B cell (primary cell): ENCODE measurements around the gene RAB31. TPM values are rescaled to one million over a fixed set of nuclear protein-coding genes. Genes with fewer than 3 reads are reported as not detected.

Experiments used
- ATAC-seq: fragments of 200-7000 bp; cut with Tn5 transposase; one replicate; pipeline ENCODE4 v1.10.0; 2021; ENCODE audit warnings: low read depth, mild to moderate bottlenecking, moderate number of reproducible peaks, moderate library complexity
- CTCF ChIA-PET: fragments of 350-600 bp; sonication (Branson Sonifier 250); formaldehyde crosslinking; loops from one replicate; lab custom pipeline; 2021; ENCODE audit warnings: antibody characterized with exemption, inconsistent platforms; lab: Charles Lee
- POLR2A ChIA-PET: fragments of 350-600 bp; sonication (Branson Sonifier 250); formaldehyde crosslinking; loops from one replicate; lab custom pipeline; 2021; ENCODE audit warnings: antibody characterized with exemption; lab: Charles Lee
- DNase-seq: peaks from one replicate; pipeline ENCODE4 v3.0.0; 2013
- H2AFZ ChIP-seq: 2 replicates; pipeline ENCODE4 v1.6.1; 2012; ENCODE audit warnings: mild to moderate bottlenecking, low read depth, low read length; ENCODE audit not compliant: insufficient read depth, poor library complexity, severe bottlenecking
- H3K27ac ChIP-seq, 2 donors: 1 replicate in 1 of 2; 2 replicates in 1 of 2; pipeline ENCODE4 v1.5.1; 2012 to 2013; ENCODE audit warnings: low read length in 2 of 2, mild to moderate bottlenecking in 2 of 2, moderate library complexity in 1 of 2
- H3K27me3 ChIP-seq, 4 experiments: fragments of 200-600 bp in 1 of 4; sonication (generic) in 1 of 4; replicated peaks in 1 of 4; 1 replicate in 2 of 4; 2 replicates in 2 of 4; pipeline versions ENCODE4 v1.6.1 to v1.7.0; 2013 to 2016; ENCODE audit warnings: low read length in 3 of 4, mild to moderate bottlenecking in 2 of 4, mixed read lengths in 1 of 4, moderate library complexity in 1 of 4; ENCODE audit not compliant: insufficient read depth in 4 of 4, control insufficient read depth in 3 of 4; ENCODE audit errors: control extremely low read depth in 1 of 4
- H3K36me3 ChIP-seq, 2 experiments: replicated peaks in 1 of 2; 1 replicate in 1 of 2; 2 replicates in 1 of 2; pipeline versions ENCODE4 v1.6.1 to v1.7.1; 2013; ENCODE audit warnings: low read length in 1 of 2; ENCODE audit not compliant: insufficient read depth in 2 of 2, control insufficient read depth in 1 of 2; ENCODE audit errors: control extremely low read depth in 1 of 2, extremely low read depth in 1 of 2
- H3K4me1 ChIP-seq, 2 donors: fragments of 200-600 bp in 1 of 2; sonication (generic) in 1 of 2; 1 replicate in 1 of 2; 2 replicates in 1 of 2; pipeline versions ENCODE4 v1.5.1 to v1.6.1; 2013 to 2017; ENCODE audit warnings: low read length in 2 of 2; ENCODE audit not compliant: control insufficient read depth in 2 of 2, insufficient read depth in 2 of 2
- H3K4me2 ChIP-seq: replicated peaks from 2 replicates; pipeline ENCODE3; 2012; ENCODE audit warnings: mild to moderate bottlenecking, low read depth, low read length; ENCODE audit not compliant: poor library complexity, severe bottlenecking
- H3K4me3 ChIP-seq, 5 experiments: fragments of 200-600 bp in 1 of 5; sonication (generic) in 1 of 5; 1 replicate in 3 of 5; 2 replicates in 2 of 5; pipeline versions ENCODE4 v1.5.1 to v1.7.0; 2011 to 2016; ENCODE audit warnings: low read length in 4 of 5, mild to moderate bottlenecking in 4 of 5, low read depth in 2 of 5, control low read depth in 1 of 5, moderate library complexity in 1 of 5; ENCODE audit not compliant: insufficient read depth in 1 of 5; ENCODE audit errors: control extremely low read depth in 1 of 5, extremely low read depth in 1 of 5
- H3K79me2 ChIP-seq: fragments of 200-600 bp; sonication (generic); one replicate; pipeline ENCODE4 v1.6.0; 2016; ENCODE audit warnings: low read length; ENCODE audit not compliant: control insufficient read depth, insufficient read depth
- H3K9ac ChIP-seq: fragments of 200-600 bp; sonication (generic); 2 replicates; pipeline ENCODE4 v1.6.1; 2017; ENCODE audit warnings: mild to moderate bottlenecking, low read length, moderate library complexity
- H3K9me3 ChIP-seq, 3 donors: one replicate each; pipeline versions ENCODE4 v1.6.1 to v1.7.1; 2013; ENCODE audit warnings: low read length in 2 of 3; ENCODE audit not compliant: control insufficient read depth in 2 of 3, insufficient read depth in 1 of 3; ENCODE audit errors: control extremely low read depth in 1 of 3
- H4K20me1 ChIP-seq: 2 replicates; pipeline ENCODE4 v1.6.0; 2012; ENCODE audit warnings: mild to moderate bottlenecking, low read length; ENCODE audit not compliant: insufficient read depth, control insufficient read depth, poor library complexity, severe bottlenecking
- H3K27ac Mint-ChIP-seq: one replicate; pipeline ENCODE4 v1.8.0; 2021; ENCODE audit warnings: mixed read lengths
- H3K27me3 Mint-ChIP-seq: one replicate; pipeline ENCODE4 v1.8.0; 2021; ENCODE audit warnings: mixed read lengths
- H3K4me1 Mint-ChIP-seq: one replicate; pipeline ENCODE4 v1.8.0; 2021; ENCODE audit warnings: mixed read lengths
- H3K4me3 Mint-ChIP-seq: one replicate; pipeline ENCODE4 v1.8.0; 2021; ENCODE audit warnings: mixed read lengths
- H3K9me3 Mint-ChIP-seq: one replicate; pipeline ENCODE4 v1.8.0; 2022; ENCODE audit warnings: mixed read lengths; ENCODE audit not compliant: insufficient read depth
- EZH2 ChIP-seq: IDR thresholded peaks from 2 replicates; pipeline ENCODE4 v1.6.1; 2012; ENCODE audit warnings: borderline replicate concordance, low read depth, mild to moderate bottlenecking, moderate library complexity, low read length; ENCODE audit not compliant: insufficient read depth, poor library complexity, severe bottlenecking
- WGBS: methylation state at CpG from one replicate; pipeline ENCODE4 v1.1.5; 2013; ENCODE audit warnings: missing lambda C conversion rate; ENCODE audit not compliant: insufficient coverage; 5-methylcytosine and 5-hydroxymethylcytosine counted together
- intact Hi-C: fragments of 100-400 bp; cut with micrococcal nuclease; formaldehyde crosslinking; loops from one replicate; pipeline ENCODE4 v1.10.0; 2022
- polyA plus RNA-seq: library from polyadenylated mRNA; depleted of rRNA; stranded (reverse); fragments of >200 nt; gene quantifications from 2 replicates; pipeline ENCODE4 v1.2.3, GENCODE V29; 2012
- total RNA-seq, 2 donors: library from RNA; stranded (reverse); fragments of 120-200 nt in 1 of 2; gene quantifications; 1 replicate in 1 of 2; 2 replicates in 1 of 2; pipeline versions ENCODE4 v1.2.3 to v1.2.4, GENCODE V29; 2013 to 2022
- TF ChIP-seq, protein P1 (sequence below): fragments of 200-600 bp; IDR thresholded peaks from one replicate; pipeline ENCODE4 v1.8.0; 2022; ENCODE audit warnings: antibody characterized with exemption, mild to moderate bottlenecking

The RAB31 gene
- total and polyA plus RNA-seq, 2 donors (not counting 1 experiment from before 2014, with no cell fraction given) = 15.5 to 44.6 TPM

DNA sequence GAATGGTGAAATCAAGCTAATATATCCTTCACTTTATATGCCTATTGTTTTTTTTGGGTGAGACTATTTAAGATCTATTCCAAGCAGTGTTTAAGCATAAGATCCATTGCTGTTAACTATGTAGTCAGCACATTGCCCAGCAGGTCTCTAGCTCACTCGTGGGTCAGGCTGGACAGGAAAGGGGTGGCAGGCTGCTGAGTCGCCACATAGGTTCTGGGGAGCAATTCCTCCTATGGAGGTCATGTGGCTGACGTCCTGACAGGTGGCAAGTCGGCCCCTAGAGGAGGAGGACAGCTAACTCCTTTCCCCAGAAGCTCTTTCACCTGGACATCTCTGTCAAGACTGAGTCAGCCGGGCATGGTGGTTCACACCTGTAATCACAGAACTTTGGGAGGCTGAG, 13.9 kb upstream of the RAB31 start:
- no peaks in the 10 kb centered on the region for H3K9me3 Mint-ChIP-seq
- no peaks in the 10 kb centered on the region for H4K20me1 ChIP-seq
- no peak overlapping the region for H3K27ac ChIP-seq
- H3K4me1 Mint-ChIP-seq = no peaks in the 10 kb centered on the region
- H2AFZ ChIP-seq = no peak overlapping the region
- TF ChIP-seq, protein P1, sequence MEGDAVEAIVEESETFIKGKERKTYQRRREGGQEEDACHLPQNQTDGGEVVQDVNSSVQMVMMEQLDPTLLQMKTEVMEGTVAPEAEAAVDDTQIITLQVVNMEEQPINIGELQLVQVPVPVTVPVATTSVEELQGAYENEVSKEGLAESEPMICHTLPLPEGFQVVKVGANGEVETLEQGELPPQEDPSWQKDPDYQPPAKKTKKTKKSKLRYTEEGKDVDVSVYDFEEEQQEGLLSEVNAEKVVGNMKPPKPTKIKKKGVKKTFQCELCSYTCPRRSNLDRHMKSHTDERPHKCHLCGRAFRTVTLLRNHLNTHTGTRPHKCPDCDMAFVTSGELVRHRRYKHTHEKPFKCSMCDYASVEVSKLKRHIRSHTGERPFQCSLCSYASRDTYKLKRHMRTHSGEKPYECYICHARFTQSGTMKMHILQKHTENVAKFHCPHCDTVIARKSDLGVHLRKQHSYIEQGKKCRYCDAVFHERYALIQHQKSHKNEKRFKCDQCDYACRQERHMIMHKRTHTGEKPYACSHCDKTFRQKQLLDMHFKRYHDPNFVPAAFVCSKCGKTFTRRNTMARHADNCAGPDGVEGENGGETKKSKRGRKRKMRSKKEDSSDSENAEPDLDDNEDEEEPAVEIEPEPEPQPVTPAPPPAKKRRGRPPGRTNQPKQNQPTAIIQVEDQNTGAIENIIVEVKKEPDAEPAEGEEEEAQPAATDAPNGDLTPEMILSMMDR = no peak
- TF ChIP-seq EZH2 = no peak
- no peak overlapping the region for H3K27ac Mint-ChIP-seq
- H3K36me3 ChIP-seq = no peaks in the 10 kb centered on the region
- no peaks in the 10 kb centered on the region for H3K9me3 ChIP-seq
- peaks cover 9% of the 10 kb centered on the region for H3K27me3 Mint-ChIP-seq
- no peak overlapping the region for H3K4me2 ChIP-seq
- WGBS = 78% methylated on average over 2 of the region's 5 CpGs
- no peak overlapping the region for H3K9ac ChIP-seq
- POLR2A ChIA-PET = no interaction called here
- CTCF ChIA-PET = interaction anchor here (0.9 to 1.1 kb wide), 2 partner anchors 17 to 79 kb away, joined by 4 read pairs; no protein-coding TSS in a partner anchor
- H3K4me3 Mint-ChIP-seq = no peak overlapping the region
- intact Hi-C loops = no loop called here
- H3K4me3 ChIP-seq = no peak overlapping the region
- DNase-seq (no peak), ATAC-seq (no peak)
- H3K4me1 ChIP-seq = no peaks in the 10 kb centered on the region
- H3K27me3 ChIP-seq = peaks cover 0 to 3% (median 0%) of the 10 kb centered on the region in 4 experiments
- no peaks in the 10 kb centered on the region for H3K79me2 ChIP-seq

DNA sequence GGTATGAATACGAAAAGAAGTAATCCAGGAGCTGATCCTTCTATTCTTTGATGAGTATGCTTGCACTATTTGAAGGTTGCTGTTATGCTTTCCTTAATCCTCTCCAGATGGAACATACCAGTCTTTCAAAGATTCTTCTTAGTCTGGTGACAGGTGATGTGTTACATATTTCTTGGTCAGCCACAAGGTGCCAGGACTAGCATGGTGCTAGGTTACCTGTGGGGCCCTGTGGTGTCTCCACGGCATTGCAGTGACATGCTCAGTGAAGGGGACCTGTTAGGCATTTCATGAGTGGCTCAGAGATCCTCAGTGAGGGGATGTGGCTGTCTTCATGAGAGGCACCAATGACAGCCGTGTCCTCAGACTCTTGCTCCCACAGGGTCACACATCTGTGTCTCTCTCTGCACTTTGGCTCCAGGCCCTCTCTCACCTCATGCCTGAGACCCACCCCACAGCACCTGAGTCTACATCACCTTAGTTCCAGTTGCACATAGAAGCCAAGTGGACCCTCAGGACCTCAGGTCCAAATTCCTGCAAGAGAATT, 13.1 kb upstream of the RAB31 start:
- no peak overlapping the region for H3K27ac ChIP-seq
- H3K9ac ChIP-seq = no peak overlapping the region
- Mint-ChIP-seq H3K27ac (no peak overlapping the region), H3K4me3 (no peak overlapping the region), H3K27me3 (peaks cover 9% of the 10 kb centered on the region), H3K4me1 (no peaks in the 10 kb centered on the region), H3K9me3 (no peaks in the 10 kb centered on the region)
- TF ChIP-seq, protein P1 = no peak
- TF ChIP-seq EZH2 = no peak
- H3K4me2 ChIP-seq = no peak overlapping the region
- H3K4me1 ChIP-seq = no peaks in the 10 kb centered on the region
- H3K27me3 ChIP-seq = peaks cover 0 to 3% (median 0%) of the 10 kb centered on the region in 4 experiments
- ChIA-PET POLR2A (no interaction called here), CTCF (interaction anchor here (0.9 kb wide), 1 partner anchor 16 kb away, joined by 4 read pairs; no protein-coding TSS in a partner anchor)
- H3K79me2 ChIP-seq = no peaks in the 10 kb centered on the region
- ATAC-seq (peak; percentile 24), DNase-seq (no peak)
- no peaks in the 10 kb centered on the region for H3K36me3 ChIP-seq
- H2AFZ ChIP-seq = no peak overlapping the region
- H3K9me3 ChIP-seq = no peaks in the 10 kb centered on the region
- intact Hi-C loops = no loop called here
- no peak overlapping the region for H3K4me3 ChIP-seq
- no peaks in the 10 kb centered on the region for H4K20me1 ChIP-seq
- WGBS = 90% methylated on average over 1 of the region's 3 CpGs
